ENCODE results near the gene MORN3. TPM values are rescaled to one million over a fixed set of nuclear protein-coding genes. Genes with fewer than 3 reads are reported as not detected.
"Not testable (repeated sequence)": the region's sequence is repeated elsewhere in the genome, so short reads cannot be mapped to it uniquely, and the experiment has no call there.

MORN3 gene
- total RNA-seq, 2 donors from 2014 or later = 0.09 to 0.21 TPM

GRCh38 chr12:121697093-121697698 is 27.7 kb upstream of the MORN3 start:
- ATAC-seq = no peak
- no peak for DNase-seq
- intact Hi-C loops (cut with DNase I) = loop anchor here (1.0 to 5.0 kb wide), 3 partner anchors 75 to 95 kb away; partner anchors contain the start of gene RHOF (in 2 of the 2)

- intact Hi-C loops (cut with DNase I) = no loop called here
- DNase-seq (no peak), ATAC-seq (peak; percentile 64 to 75)
Observed at GRCh38 chr12:121693155-121693687, 23.8 kb upstream of the MORN3 start.

GRCh38 chr12:121692744-121693143 is 23.3 kb upstream of the MORN3 start:
- intact Hi-C loops (cut with DNase I); DNase-seq; ATAC-seq: not testable (repeated sequence)

- intact Hi-C loops (cut with DNase I) = no loop called here
- no peak for ATAC-seq
- DNase-seq = no peak
Observed at GRCh38 chr12:121689430-121689829, 20.0 kb upstream of the MORN3 start.

- intact Hi-C loops (cut with DNase I) = no loop called here
- ATAC-seq (no peak), DNase-seq (no peak)
Observed at GRCh38 chr12:121688966-121689365, 19.5 kb upstream of the MORN3 start.

GRCh38 chr12:121679661-121680197 is 10.3 kb upstream of the MORN3 start:
- intact Hi-C loops (cut with DNase I) = loop anchor here (2.0 to 5.0 kb wide), 4 partner anchors 52 to 187 kb away; partner anchors contain the start of gene ORAI1 (in 1 of the 2)
- DNase-seq, ATAC-seq: not testable (repeated sequence)

- intact Hi-C loops (cut with DNase I) = loop anchor here in 1 of 2 donors (5.0 kb wide), 1 partner anchor 187 kb away; no protein-coding TSS in a partner anchor
Observed at GRCh38 chr12:121678716-121679300, 9.4 kb upstream of the MORN3 start.

GRCh38 chr12:121678305-121678704 is 8.9 kb upstream of the MORN3 start:
- intact Hi-C loops (cut with DNase I) = loop anchor here in 1 of 2 donors (5.0 kb wide), 1 partner anchor 186 kb away; no protein-coding TSS in a partner anchor
- ATAC-seq (no peak), DNase-seq (no peak)

More at GRCh38 chr12:121678716-121679300, 9.4 kb upstream of the MORN3 start:
- no peak for ATAC-seq
- no peak for DNase-seq

GRCh38 chr12:121676190-121676589 is 6.7 kb upstream of the MORN3 start:
- ATAC-seq = no peak
- DNase-seq = no peak
- intact Hi-C loops (cut with DNase I) = loop anchor here in 1 of 2 donors (5.0 kb wide), 1 partner anchor 184 kb away; no protein-coding TSS in a partner anchor

GRCh38 chr12:121673013-121673511 is 3.6 kb upstream of the MORN3 start:
- intact Hi-C loops (cut with DNase I) = no loop called here
- ATAC-seq = peak; percentile 7 to 51
- no peak for DNase-seq

GRCh38 chr12:121668750-121669520 is 519 bp downstream of the MORN3 start:
- DNase-seq = peak; percentile 46
- ATAC-seq = no peak

GRCh38 chr12:121666829-121667228 is 2.6 kb downstream of the MORN3 start:
- DNase-seq, ATAC-seq: not testable (repeated sequence)
- intact Hi-C loops (cut with DNase I) = loop anchor here in 1 of 2 donors (5.0 kb wide), 1 partner anchor 115 kb away; no protein-coding TSS in a partner anchor

More at GRCh38 chr12:121668750-121669520, 519 bp downstream of the MORN3 start:
- intact Hi-C loops (cut with DNase I) = loop anchor here in 1 of 2 donors (5.0 kb wide), 1 partner anchor 117 kb away; no protein-coding TSS in a partner anchor

- intact Hi-C loops (cut with DNase I) = no loop called here
- ATAC-seq (no peak), DNase-seq (no peak)
Observed at GRCh38 chr12:121663610-121663929, 5.9 kb downstream of the MORN3 start.

GRCh38 chr12:121661353-121662105 is 7.9 kb downstream of the MORN3 start:
- DNase-seq; ATAC-seq; intact Hi-C loops (cut with DNase I): not testable (repeated sequence)

GRCh38 chr12:121657305-121658008 is 12.0 kb downstream of the MORN3 start:
- intact Hi-C loops (cut with DNase I) = no loop called here
- ATAC-seq (no peak), DNase-seq (no peak)

- DNase-seq (no peak), ATAC-seq (no peak)
- intact Hi-C loops (cut with DNase I) = no loop called here
Observed at GRCh38 chr12:121656122-121656521, 13.3 kb downstream of the MORN3 start.

- intact Hi-C loops (cut with DNase I) = no loop called here
- no peak for DNase-seq
- no peak for ATAC-seq
Observed at GRCh38 chr12:121653999-121654398, 15.5 kb downstream of the MORN3 start.

Data from left cardiac atrium (tissue), 4 donors.